Stomach smooth muscle (tissue), 2 donors: ENCODE measurements around the gene GCKR.

Experiments
- H3K27ac ChIP-seq: one replicate; pipeline ENCODE4 v1.7.0; 2013; ENCODE audit warnings: mild to moderate bottlenecking, low read length, inconsistent platforms
- H3K27me3 ChIP-seq, 2 donors: one replicate each; pipeline ENCODE4 v1.7.0; 2013; ENCODE audit warnings: low read length in 2 of 2; ENCODE audit not compliant: insufficient read depth in 2 of 2, control insufficient read depth in 1 of 2
- H3K36me3 ChIP-seq, 2 donors: one replicate each; pipeline ENCODE4 v1.7.0; 2013; ENCODE audit warnings: low read length in 2 of 2; ENCODE audit not compliant: control insufficient read depth in 2 of 2, insufficient read depth in 2 of 2
- H3K4me1 ChIP-seq: one replicate; pipeline ENCODE4 v1.7.0; 2013; ENCODE audit warnings: low read length; ENCODE audit not compliant: control insufficient read depth, insufficient read depth
- H3K4me3 ChIP-seq, 2 donors: one replicate each; pipeline ENCODE4 v1.7.0; 2013; ENCODE audit warnings: low read length in 2 of 2
- H3K9ac ChIP-seq, 2 donors: one replicate each; pipeline ENCODE4 v1.7.0; 2013; ENCODE audit warnings: low read length in 2 of 2, mild to moderate bottlenecking in 1 of 2
- H3K9me3 ChIP-seq, 2 donors: one replicate each; pipeline ENCODE4 v1.7.0; 2013; ENCODE audit warnings: low read length in 2 of 2; ENCODE audit not compliant: control insufficient read depth in 2 of 2
- donor health status: healthy.
- donor health status: Pancreatic carcinoma.

The GCKR gene

GRCh38 chr2:27492557-27492956, 4.1 kb upstream of the GCKR start:
- H3K36me3 ChIP-seq = peaks cover 0 to 3% of the 10 kb centered on the region in 2 donors
- H3K4me1 ChIP-seq = peaks cover 23% of the 10 kb centered on the region
- H3K27ac ChIP-seq = no peak overlapping the region
- no peak overlapping the region for H3K9ac ChIP-seq
- H3K9me3 ChIP-seq = no peaks in the 10 kb centered on the region
- no peak overlapping the region for H3K4me3 ChIP-seq
- H3K27me3 ChIP-seq = peaks cover 4 to 8% of the 10 kb centered on the region in 2 donors

- Histone ChIP-seq H3K36me3 (peaks cover 0 to 3% of the 10 kb centered on the region in 2 donors), H3K27me3 (peaks cover 4 to 11% of the 10 kb centered on the region in 2 donors), H3K4me1 (peaks cover 22% of the 10 kb centered on the region), H3K9ac (peak overlapping the region in 1 of 2 donors; percentile 61), H3K4me3 (peak overlapping the region in 1 of 2 donors; percentile 77), H3K27ac (no peak overlapping the region), H3K9me3 (no peaks in the 10 kb centered on the region)
Measured at GRCh38 chr2:27493948-27494283, 2.7 kb upstream of the GCKR start.

DNA sequence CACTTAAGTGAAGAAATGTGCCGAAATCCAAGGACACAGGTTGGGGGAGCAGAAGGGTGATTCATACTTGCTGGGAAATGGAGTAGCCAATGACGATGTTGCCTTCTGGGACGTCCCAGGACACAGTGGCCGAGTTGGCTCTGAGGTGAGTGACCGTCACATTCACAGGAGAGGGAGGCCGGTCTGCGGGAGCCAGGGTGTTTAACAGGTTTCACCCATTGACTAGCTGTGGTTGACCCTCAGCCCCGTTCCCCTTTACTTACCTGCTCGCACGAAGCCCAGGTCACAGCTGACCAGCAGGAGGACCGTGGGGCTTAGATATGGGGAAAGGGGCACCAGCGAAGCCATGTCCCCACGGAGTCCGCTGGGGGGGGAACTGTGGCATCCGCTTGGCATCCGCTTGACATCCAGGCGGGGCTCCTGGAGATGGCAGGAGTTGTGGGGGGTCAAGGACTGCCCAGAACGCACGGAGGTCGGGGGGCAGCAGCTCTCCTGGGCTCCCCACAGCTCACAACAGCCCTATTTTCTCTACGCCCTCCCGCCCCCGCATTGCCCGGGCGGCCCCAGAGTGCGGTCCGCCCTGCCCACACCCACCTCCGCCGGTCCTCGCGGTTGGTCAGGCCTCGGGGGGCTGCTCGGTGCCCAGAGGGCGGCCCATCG, 2.2 kb upstream of the GCKR start:
- H3K27me3 ChIP-seq = peaks cover 4 to 13% of the 10 kb centered on the region in 2 donors
- peaks cover 17% of the 10 kb centered on the region for H3K4me1 ChIP-seq
- H3K27ac ChIP-seq = no peak overlapping the region
- peak overlapping the region; percentile 68 to 77 for H3K4me3 ChIP-seq
- no peaks in the 10 kb centered on the region for H3K9me3 ChIP-seq
- H3K36me3 ChIP-seq = peaks cover 0 to 3% of the 10 kb centered on the region in 2 donors
- H3K9ac ChIP-seq = peak overlapping the region; percentile 55 to 61

DNA sequence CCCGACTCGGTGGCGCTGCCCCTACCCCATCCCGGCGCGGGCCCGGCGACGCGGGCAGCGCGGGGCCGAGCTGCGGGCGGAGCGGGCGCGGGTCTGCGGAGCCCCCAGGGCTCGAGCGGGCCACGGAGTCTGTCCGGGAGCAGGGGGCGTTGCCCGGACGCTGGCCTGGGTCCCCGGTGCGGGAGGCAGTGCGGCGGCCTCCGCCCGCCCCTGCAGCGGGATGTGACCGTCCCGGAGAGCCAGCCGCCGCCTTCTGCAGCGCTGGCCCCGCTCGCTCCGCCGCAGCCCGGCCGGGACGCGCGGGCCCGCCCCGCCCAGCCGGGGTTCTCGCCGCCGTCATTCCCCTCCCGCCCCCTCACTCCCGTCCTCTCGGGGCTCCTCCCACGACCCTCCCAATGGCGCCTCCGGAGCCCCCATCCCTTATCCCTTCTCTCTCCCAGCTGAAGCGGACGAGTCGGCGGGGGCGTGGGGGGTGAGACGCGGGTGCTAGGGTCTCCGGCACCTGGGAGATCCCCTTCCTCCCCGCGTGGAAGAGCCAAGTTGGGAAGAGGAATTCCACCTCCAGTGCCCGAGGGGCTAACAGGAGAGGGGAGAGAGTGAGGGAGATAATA, 1.6 kb upstream of the GCKR start, which contains the start of gene FNDC4:
TSS of gene FNDC4 (minus strand) at position 257 of the 611 bp plus-strand sequence. CDS start 521 bp downstream, outside the sequence.
- Histone ChIP-seq H3K9me3 (no peaks in the 10 kb centered on the region), H3K27me3 (peaks cover 4 to 13% of the 10 kb centered on the region in 2 donors), H3K27ac (no peak within 1 kb of the TSS), H3K4me3 (peak within 1 kb of the TSS; percentile 68 to 77), H3K9ac (peak within 1 kb of the TSS; percentile 55 to 67), H3K4me1 (peaks cover 12% of the 10 kb centered on the region), H3K36me3 (peaks cover 0 to 3% of the 10 kb centered on the region in 2 donors)

DNA sequence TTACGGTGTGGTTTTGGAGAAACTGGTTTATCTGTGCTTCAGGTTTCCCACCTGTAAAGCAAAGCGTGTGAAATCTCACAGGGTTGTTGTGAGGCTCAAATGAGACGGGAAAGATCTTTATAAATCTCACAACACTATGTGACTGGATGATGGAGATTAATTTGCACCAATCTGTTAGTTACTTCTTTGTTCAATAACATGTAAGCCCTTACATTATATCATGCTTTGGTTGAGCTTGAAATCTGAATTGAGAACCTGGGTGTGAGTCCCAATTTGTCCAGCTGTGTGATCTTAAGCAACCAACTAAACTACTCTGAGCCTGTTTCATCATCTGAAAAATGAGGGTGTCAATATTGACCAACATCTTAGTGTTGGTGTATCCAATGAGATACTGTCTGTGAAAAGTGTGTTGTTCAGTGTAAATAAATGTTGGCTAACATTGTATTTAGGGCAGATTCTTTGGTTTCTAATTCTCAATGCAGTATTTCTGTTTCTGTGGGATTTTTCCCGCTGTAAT, 741 bp upstream of the GCKR start:
- Histone ChIP-seq H3K36me3 (peaks cover 0 to 3% of the 10 kb centered on the region in 2 donors), H3K9me3 (no peaks in the 10 kb centered on the region), H3K27ac (no peak overlapping the region), H3K27me3 (peaks cover 4 to 13% of the 10 kb centered on the region in 2 donors), H3K4me1 (peaks cover 12% of the 10 kb centered on the region), H3K9ac (no peak overlapping the region), H3K4me3 (no peak overlapping the region)

DNA sequence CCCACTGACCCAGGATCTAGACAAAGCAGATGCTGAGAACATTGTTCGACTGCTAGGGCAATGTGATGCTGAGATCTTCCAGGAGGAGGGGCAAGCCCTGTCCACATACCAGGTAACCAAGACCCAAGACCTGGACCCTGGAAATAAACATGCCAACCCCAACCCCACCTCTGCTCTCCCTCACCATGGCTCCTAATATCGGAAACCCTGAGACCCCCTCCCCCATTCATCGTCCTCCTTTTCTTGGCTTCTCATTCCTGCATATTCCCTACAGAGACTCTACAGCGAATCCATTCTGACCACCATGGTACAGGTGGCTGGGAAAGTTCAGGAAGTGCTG, 619 bp downstream of the GCKR start:
- peaks cover 0 to under 1% of the 10 kb centered on the region in 2 donors for H3K36me3 ChIP-seq
- H3K9ac ChIP-seq = no peak overlapping the region
- H3K27me3 ChIP-seq = peaks cover 4 to 13% of the 10 kb centered on the region in 2 donors
- H3K27ac ChIP-seq = no peak overlapping the region
- H3K4me1 ChIP-seq = peaks cover 12% of the 10 kb centered on the region
- H3K4me3 ChIP-seq = no peak overlapping the region
- H3K9me3 ChIP-seq = no peaks in the 10 kb centered on the region

- Histone ChIP-seq H3K27me3 (peaks cover 4 to 13% of the 10 kb centered on the region in 2 donors), H3K4me3 (no peak overlapping the region), H3K9ac (no peak overlapping the region), H3K27ac (no peak overlapping the region), H3K9me3 (no peaks in the 10 kb centered on the region), H3K4me1 (peaks cover 9% of the 10 kb centered on the region), H3K36me3 (no peaks in the 10 kb centered on the region)
Measured at GRCh38 chr2:27498975-27499374, 2.3 kb downstream of the GCKR start.

DNA sequence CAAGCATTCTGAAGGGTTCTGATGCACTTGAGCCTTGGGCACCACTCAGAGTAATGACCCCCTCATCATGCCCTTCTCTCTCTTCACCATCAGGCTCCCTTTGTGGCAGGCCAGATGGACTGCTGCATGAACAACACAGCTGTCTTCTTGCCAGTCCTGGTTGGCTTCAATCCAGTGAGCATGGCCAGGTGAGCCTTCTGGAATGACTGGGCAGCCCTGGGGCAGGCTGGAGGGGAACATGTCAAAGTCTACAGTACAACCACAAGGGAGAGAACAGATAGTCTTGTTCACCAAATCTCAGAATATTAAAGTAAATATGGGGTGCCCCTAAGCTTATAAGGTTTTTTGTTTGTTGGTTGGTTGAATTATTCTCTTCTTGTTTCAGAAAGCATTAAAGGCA, 4.4 kb downstream of the GCKR start:
- Histone ChIP-seq H3K27ac (no peak overlapping the region), H3K9ac (no peak overlapping the region)

GRCh38 chr2:27502142-27502541, 5.5 kb downstream of the GCKR start:
- Histone ChIP-seq H3K9me3 (no peaks in the 10 kb centered on the region), H3K27me3 (peaks cover 0 to 8% of the 10 kb centered on the region in 2 donors), H3K27ac (no peak overlapping the region)

More for the DNA sequence above, 4.4 kb downstream of the GCKR start:
- peaks cover 4 to 13% of the 10 kb centered on the region in 2 donors for H3K27me3 ChIP-seq
- no peaks in the 10 kb centered on the region for H3K4me1 ChIP-seq
- H3K4me3 ChIP-seq = no peak overlapping the region
- H3K9me3 ChIP-seq = no peaks in the 10 kb centered on the region
- no peaks in the 10 kb centered on the region for H3K36me3 ChIP-seq

DNA sequence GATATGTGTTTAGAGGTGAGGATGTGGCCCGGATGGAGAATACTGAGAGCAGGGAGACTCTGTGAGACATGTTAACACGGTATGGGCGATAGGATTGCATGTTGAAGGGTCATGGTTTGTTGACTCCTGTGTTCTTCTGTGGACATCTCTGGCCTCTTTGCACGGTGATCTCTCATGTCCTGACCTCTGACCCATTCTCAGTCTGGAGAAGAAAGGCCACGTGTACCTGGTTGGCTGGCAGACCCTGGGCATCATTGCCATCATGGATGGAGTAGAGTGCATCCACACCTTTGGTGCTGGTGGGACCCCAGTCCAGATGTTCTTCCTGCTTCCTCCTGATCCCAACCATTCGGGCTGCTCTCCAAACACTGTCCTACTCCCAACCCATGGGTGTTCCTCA, 9.9 kb downstream of the GCKR start:
- Histone ChIP-seq H3K4me1 (no peaks in the 10 kb centered on the region), H3K9me3 (no peaks in the 10 kb centered on the region), H3K36me3 (no peaks in the 10 kb centered on the region), H3K27ac (no peak overlapping the region), H3K27me3 (no peaks in the 10 kb centered on the region), H3K9ac (no peak overlapping the region), H3K4me3 (no peak overlapping the region)

More at GRCh38 chr2:27502142-27502541, 5.5 kb downstream of the GCKR start:
- H3K4me1 ChIP-seq = no peaks in the 10 kb centered on the region
- no peak overlapping the region for H3K9ac ChIP-seq
- H3K36me3 ChIP-seq = no peaks in the 10 kb centered on the region
- H3K4me3 ChIP-seq = no peak overlapping the region

DNA sequence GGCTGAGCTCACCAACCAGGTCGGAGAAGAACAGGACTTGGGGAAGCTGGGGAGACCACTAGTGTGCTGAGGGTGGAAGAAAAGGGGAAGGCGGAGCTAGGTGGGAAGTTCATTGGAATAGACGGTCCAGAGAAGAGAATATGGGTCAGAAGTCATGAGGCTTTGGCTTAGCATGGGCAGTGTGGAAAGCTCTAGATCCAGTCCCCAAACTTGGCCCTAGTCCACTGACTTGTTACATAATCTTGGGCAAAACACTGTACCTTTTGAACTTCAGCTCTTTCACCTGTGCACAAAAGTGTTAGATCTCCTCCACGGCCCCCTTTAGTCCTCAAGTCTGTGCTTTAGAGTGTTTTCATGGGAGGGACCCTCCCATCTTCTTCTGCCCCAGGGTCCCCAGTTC, 10.7 kb downstream of the GCKR start:
- Histone ChIP-seq H3K4me3 (no peak overlapping the region), H3K27ac (no peak overlapping the region), H3K9ac (no peak overlapping the region), H3K9me3 (no peaks in the 10 kb centered on the region), H3K4me1 (no peaks in the 10 kb centered on the region), H3K27me3 (no peaks in the 10 kb centered on the region), H3K36me3 (no peaks in the 10 kb centered on the region)
